ENCODE results near the gene UNC119B.
A peak's percentile ranks its signal among the peaks of the same experiment; 100 is the strongest.

The UNC119B gene

GRCh38 chr12:120708651-120709050 lies 1.6 kb upstream of the UNC119B start:
- TF ChIP-seq CTCF (IDR thresholded peaks at IDR 0.05; ENCODE audit: borderline replicate concordance, insufficient read depth, low read depth, low read length): no peak
- no peak overlapping the region for H3K4me3 ChIP-seq (ENCODE audit: low read depth, low read length)

- no peak for TF ChIP-seq CTCF (IDR thresholded peaks at IDR 0.05; ENCODE audit: borderline replicate concordance, insufficient read depth, low read depth, low read length)
- peak overlapping the region; percentile 69 for H3K4me3 ChIP-seq (ENCODE audit: low read depth, low read length)
Observed at GRCh38 chr12:120710805-120711296, 593 bp downstream of the UNC119B start.

- no peak for TF ChIP-seq CTCF (IDR thresholded peaks at IDR 0.05; ENCODE audit: borderline replicate concordance, insufficient read depth, low read depth, low read length)
- peak overlapping the region; percentile 69 for H3K4me3 ChIP-seq (ENCODE audit: low read depth, low read length)
Observed at GRCh38 chr12:120711411-120711810, 1.2 kb downstream of the UNC119B start.

GRCh38 chr12:120712610-120713009 lies 2.4 kb downstream of the UNC119B start:
- no peak overlapping the region for H3K4me3 ChIP-seq (ENCODE audit: low read depth, low read length)
- no peak for TF ChIP-seq CTCF (IDR thresholded peaks at IDR 0.05; ENCODE audit: borderline replicate concordance, insufficient read depth, low read depth, low read length)

- no peak overlapping the region for H3K4me3 ChIP-seq (ENCODE audit: low read depth, low read length)
- peak; percentile 78; the same call in 1 of the 2 replicates for TF ChIP-seq CTCF (IDR thresholded peaks at IDR 0.05; ENCODE audit: borderline replicate concordance, insufficient read depth, low read depth, low read length)
Observed at GRCh38 chr12:120713861-120714482, 3.7 kb downstream of the UNC119B start.

GRCh38 chr12:120718055-120718454 lies 7.8 kb downstream of the UNC119B start:
- no peak overlapping the region for H3K4me3 ChIP-seq (ENCODE audit: low read depth, low read length)
- TF ChIP-seq CTCF (IDR thresholded peaks at IDR 0.05; ENCODE audit: borderline replicate concordance, insufficient read depth, low read depth, low read length): no peak

GRCh38 chr12:120719072-120719471 lies 8.8 kb downstream of the UNC119B start:
- no peak for TF ChIP-seq CTCF (IDR thresholded peaks at IDR 0.05; ENCODE audit: borderline replicate concordance, insufficient read depth, low read depth, low read length)
- H3K4me3 ChIP-seq (ENCODE audit: low read depth, low read length): no peak overlapping the region
